Breast epithelium (tissue), 4 donors: ENCODE measurements around the gene AKR7A3. TPM values are rescaled to one million over a fixed set of nuclear protein-coding genes. Genes with fewer than 3 reads are reported as not detected.
"Not testable (repeated sequence)": the region's sequence is repeated elsewhere in the genome, so short reads cannot be mapped to it uniquely, and the experiment has no call there.

Experiments
- DNase-seq, 2 donors: peaks; one replicate each; pipeline ENCODE4 v3.0.0-alpha.2; 2019; ENCODE audit warnings: low spot score in 2 of 2
- H3K27ac ChIP-seq, 2 donors: fragments of 200-600 bp; sonication (generic) in 1 of 2; one replicate each; pipeline ENCODE4 v1.5.1; 2016 to 2019; ENCODE audit warnings: mild to moderate bottlenecking in 1 of 2
- H3K27me3 ChIP-seq, 2 donors: fragments of 200-600 bp; sonication (generic) in 1 of 2; one replicate each; pipeline versions ENCODE4 v1.5.1 to v1.6.0; 2017 to 2019; ENCODE audit warnings: control low read depth in 1 of 2, mild to moderate bottlenecking in 1 of 2
- H3K36me3 ChIP-seq: fragments of 200-600 bp; one replicate; pipeline ENCODE4 v1.5.1; 2019
- H3K4me1 ChIP-seq, 2 donors: fragments of 200-600 bp; sonication (generic); one replicate each; pipeline ENCODE4 v1.5.1; 2016 to 2019; ENCODE audit warnings: control low read depth in 1 of 2
- H3K4me3 ChIP-seq, 3 donors: fragments of 200-600 bp; sonication (generic); 1 replicate in 2 of 3; 2 replicates in 1 of 3; pipeline ENCODE4 v1.5.1; 2016 to 2019; ENCODE audit warnings: mild to moderate bottlenecking in 3 of 3, moderate library complexity in 2 of 3
- H3K9me3 ChIP-seq, 2 donors: fragments of 200-600 bp; sonication (generic) in 1 of 2; one replicate each; pipeline ENCODE4 v1.5.1; 2016 to 2019; ENCODE audit warnings: control low read depth in 1 of 2
- POLR2A ChIP-seq: fragments of 450-650 bp; IDR thresholded peaks from one replicate; pipeline ENCODE4 v1.6.1; 2016; ENCODE audit warnings: antibody characterized with exemption, mild to moderate bottlenecking, moderate library complexity
- POLR2AphosphoS5 ChIP-seq, 3 donors: sonication (generic); formaldehyde crosslinking; IDR thresholded peaks; one replicate each; pipeline ENCODE4 v1.6.1; 2017; ENCODE audit warnings: antibody characterized with exemption in 3 of 3
- intact Hi-C: fragments of 100-400 bp; cut with DNase I; formaldehyde crosslinking; loops from one replicate; pipeline ENCODE4 v1.15.1; 2023; ENCODE audit warnings: low total_unique reads
- total RNA-seq, 3 donors: library from RNA; depleted of rRNA; stranded (reverse); fragments of >200 nt; gene quantifications; one replicate each; pipeline ENCODE4 v1.1.0, GENCODE V29; 2016
- TF ChIP-seq, protein P1 (sequence below), 3 donors: fragments of 450-650 bp; IDR thresholded peaks; one replicate each; pipeline ENCODE4 v1.5.1; 2016 to 2017; ENCODE audit warnings: antibody characterized with exemption in 3 of 3, mild to moderate bottlenecking in 3 of 3, moderate library complexity in 3 of 3

Gene AKR7A3
- total RNA-seq, 3 donors from 2014 or later, result 1.4 to 7.9 (median 5.1) TPM

DNA sequence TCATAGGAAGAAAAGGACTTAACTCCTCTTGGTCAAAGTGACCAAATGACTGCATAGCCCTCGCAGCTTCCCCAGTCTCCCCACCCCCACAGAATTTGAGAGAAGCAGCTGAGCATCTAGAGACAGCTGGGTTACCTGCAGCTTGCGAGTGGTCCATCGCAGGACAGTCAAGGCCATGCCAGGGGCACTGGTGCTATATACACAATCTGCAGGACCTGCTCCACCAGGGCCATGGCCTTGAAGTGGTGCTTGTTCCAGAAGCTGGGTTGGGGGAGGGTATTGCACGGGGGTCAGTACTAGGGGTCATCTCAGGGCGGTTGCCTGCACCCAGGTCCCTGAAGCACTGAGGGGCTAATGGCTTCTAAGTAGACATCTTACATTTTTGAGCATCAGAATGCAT, 26.5 kb downstream of the AKR7A3 start:
- Histone ChIP-seq H3K4me3 (no peak overlapping the region), H3K36me3 (no peaks in the 10 kb centered on the region), H3K9me3 (no peaks in the 10 kb centered on the region), H3K27me3 (no peaks in the 10 kb centered on the region), H3K27ac (no peak overlapping the region), H3K4me1 (no peaks in the 10 kb centered on the region)
- intact Hi-C loops, result no loop called here
- no peak for DNase-seq
- no peak for TF ChIP-seq POLR2A
- TF ChIP-seq, protein P1, sequence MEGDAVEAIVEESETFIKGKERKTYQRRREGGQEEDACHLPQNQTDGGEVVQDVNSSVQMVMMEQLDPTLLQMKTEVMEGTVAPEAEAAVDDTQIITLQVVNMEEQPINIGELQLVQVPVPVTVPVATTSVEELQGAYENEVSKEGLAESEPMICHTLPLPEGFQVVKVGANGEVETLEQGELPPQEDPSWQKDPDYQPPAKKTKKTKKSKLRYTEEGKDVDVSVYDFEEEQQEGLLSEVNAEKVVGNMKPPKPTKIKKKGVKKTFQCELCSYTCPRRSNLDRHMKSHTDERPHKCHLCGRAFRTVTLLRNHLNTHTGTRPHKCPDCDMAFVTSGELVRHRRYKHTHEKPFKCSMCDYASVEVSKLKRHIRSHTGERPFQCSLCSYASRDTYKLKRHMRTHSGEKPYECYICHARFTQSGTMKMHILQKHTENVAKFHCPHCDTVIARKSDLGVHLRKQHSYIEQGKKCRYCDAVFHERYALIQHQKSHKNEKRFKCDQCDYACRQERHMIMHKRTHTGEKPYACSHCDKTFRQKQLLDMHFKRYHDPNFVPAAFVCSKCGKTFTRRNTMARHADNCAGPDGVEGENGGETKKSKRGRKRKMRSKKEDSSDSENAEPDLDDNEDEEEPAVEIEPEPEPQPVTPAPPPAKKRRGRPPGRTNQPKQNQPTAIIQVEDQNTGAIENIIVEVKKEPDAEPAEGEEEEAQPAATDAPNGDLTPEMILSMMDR (IDR thresholded peaks at IDR 0.05), result no peak
- TF ChIP-seq POLR2AphosphoS5 (IDR thresholded peaks at IDR 0.05), result no peak

DNA sequence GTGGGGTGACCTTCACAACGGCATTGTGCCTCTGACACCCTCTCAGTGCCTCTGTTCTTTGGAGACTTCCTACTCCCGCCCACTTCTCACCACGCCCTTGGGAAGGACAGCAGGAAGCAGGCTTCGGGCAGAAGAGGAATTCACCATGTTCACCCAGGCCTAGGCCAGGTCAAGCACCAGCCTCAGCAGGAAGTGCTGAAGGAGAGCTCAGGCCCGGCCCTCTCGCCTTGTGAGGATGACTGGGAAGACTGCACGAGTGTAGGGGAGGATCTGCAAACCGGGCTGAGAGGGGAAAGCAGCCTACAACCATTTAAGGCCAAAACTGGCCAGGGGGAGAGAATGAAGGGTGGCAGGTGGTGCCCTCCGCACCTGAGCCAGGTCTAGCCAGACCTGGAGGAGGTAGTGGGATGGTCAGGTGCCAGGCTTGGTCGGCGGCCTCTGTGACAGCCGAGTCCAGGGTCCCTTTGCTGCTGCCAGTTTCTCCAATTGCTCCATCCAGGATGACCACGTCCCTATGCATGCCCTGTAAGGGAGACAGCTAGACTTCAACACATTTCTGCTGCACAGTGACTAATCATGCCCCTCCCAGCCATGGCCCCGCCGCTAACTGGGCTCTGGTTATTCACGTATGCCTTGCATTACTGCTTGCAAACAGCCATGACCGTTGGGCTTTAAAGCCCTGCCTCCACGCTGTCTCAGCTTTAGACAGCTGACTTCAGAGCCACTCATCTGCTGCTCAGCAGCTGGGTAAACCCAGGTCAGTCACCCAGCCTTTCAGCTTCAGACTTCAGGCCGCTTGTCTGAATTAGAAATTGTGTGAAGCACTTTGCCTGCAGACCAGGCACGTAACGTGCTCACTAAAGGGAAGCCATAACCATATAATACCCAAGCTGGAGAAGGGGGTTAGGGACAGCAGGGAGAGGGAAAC, 28.1 kb downstream of the AKR7A3 start:
- no peak overlapping the region for H3K27ac ChIP-seq
- no peak for DNase-seq
- H3K4me1 ChIP-seq, result no peaks in the 10 kb centered on the region
- H3K4me3 ChIP-seq, result no peak overlapping the region
- intact Hi-C loops, result no loop called here
- H3K27me3 ChIP-seq, result no peaks in the 10 kb centered on the region
- no peaks in the 10 kb centered on the region for H3K36me3 ChIP-seq
- TF ChIP-seq POLR2AphosphoS5 (IDR thresholded peaks at IDR 0.05) (no peak), POLR2A (no peak)
- TF ChIP-seq, protein P1 (IDR thresholded peaks at IDR 0.05), result no peak
- no peaks in the 10 kb centered on the region for H3K9me3 ChIP-seq

DNA sequence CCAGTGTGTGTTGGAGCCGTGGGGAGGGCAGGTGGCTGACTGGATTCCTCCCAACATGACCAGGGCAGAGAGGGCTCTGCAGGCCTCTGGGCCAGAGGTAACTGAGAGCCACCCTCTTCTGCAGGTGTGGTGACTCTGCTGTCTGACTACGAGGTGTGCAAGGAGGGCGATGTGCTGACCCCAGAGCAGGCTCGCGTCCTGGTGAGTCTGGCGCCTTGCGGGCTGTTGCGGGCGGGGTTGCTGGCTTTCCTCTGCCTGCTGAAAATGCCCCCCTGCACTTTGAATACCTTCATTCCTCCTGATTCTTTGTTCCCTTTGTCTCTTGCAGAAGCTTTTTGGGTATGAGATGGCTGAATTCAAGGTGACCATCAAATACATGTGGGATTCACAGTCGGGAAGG, 30.2 kb downstream of the AKR7A3 start:
- intact Hi-C loops, result no loop called here
- Histone ChIP-seq H3K9me3 (no peaks in the 10 kb centered on the region), H3K4me1 (peaks cover 0 to 4% of the 10 kb centered on the region in 2 donors), H3K4me3 (no peak overlapping the region), H3K27ac (no peak overlapping the region), H3K36me3 (no peaks in the 10 kb centered on the region), H3K27me3 (no peaks in the 10 kb centered on the region)
- TF ChIP-seq, protein P1 (IDR thresholded peaks at IDR 0.05), result no peak
- TF ChIP-seq POLR2A (no peak), POLR2AphosphoS5 (IDR thresholded peaks at IDR 0.05) (no peak)
- no peak for DNase-seq

DNA sequence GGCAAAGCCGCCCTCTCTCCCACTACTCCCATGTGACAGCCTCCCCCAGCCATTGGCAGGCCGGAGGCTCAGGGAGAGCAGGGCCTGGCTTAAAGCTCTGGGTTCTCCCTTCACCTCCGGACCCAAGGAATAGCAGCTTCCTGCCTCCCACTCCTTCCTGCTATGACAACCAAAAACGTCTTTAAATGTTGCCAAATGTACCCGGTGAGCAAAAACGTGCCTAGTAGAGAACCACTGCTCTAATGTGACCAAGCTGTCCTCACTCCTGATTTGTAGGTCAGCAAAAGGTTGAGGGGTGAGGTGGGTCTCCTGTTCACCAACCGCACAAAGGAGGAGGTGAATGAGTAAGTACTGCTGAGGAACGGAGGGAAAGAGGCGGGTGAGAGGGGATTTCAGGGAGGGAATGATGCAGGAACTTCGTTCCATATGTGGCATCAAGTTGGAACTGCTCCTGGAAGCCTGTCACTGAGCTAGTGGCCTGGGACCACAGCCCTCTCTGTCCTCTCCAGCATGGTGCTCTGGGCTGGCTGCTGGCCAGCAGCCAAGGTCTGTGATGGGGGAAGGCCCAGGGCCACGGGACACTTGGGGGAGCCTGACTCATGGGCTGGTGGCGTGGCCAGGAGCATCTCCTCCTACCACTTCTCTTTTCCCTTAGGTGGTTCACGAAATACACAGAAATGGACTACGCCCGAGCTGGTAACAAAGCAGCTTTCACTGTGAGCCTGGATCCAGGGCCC, 31.2 kb downstream of the AKR7A3 start:
- DNase-seq, result no peak
- Histone ChIP-seq H3K9me3 (no peaks in the 10 kb centered on the region), H3K4me1 (peaks cover 4 to 14% of the 10 kb centered on the region in 2 donors), H3K4me3 (no peak overlapping the region), H3K27ac (peak overlapping the region; percentile 2 to 36), H3K27me3 (no peaks in the 10 kb centered on the region), H3K36me3 (no peaks in the 10 kb centered on the region)
- intact Hi-C loops, result no loop called here
- no peak for TF ChIP-seq POLR2AphosphoS5 (IDR thresholded peaks at IDR 0.05)
- TF ChIP-seq POLR2A, result no peak
- TF ChIP-seq, protein P1 (IDR thresholded peaks at IDR 0.05), result no peak

DNA sequence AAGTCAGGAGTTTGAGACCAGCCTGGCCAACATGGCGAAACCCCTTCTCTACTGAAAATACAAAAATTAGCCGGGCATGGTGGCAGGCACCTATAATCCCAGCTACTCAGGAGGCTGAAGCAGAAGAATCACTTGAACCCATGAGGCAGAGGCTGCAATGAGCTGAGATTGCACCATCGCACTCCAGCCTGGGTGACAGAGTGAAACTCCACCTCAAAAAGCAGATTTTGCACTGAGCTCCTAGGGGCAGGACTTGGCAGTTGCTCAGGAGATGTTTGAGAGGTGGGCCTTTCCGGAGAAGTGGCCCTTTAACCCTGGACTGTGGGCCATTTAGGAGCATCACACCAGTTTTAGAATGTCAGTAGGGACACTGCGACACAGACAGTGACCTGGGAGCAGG, 32.3 kb downstream of the AKR7A3 start:
- DNase-seq, H3K27me3 ChIP-seq, H3K4me3 ChIP-seq, H3K9me3 ChIP-seq, H3K36me3 ChIP-seq, intact Hi-C loops: not testable (repeated sequence)
- peaks cover 4 to 15% of the 10 kb centered on the region in 2 donors for H3K4me1 ChIP-seq
- peak overlapping the region in 1 of 2 donors; percentile 44 for H3K27ac ChIP-seq
